ENCODE results near the gene SLC30A3. TPM values are rescaled to one million over a fixed set of nuclear protein-coding genes. Genes with fewer than 3 reads are reported as not detected.

The SLC30A3 gene
- total and polyA plus RNA-seq, 2 of the 4 experiments (the other 2 are of a cell fraction), result 0.15 TPM; not detected in 1

DNA sequence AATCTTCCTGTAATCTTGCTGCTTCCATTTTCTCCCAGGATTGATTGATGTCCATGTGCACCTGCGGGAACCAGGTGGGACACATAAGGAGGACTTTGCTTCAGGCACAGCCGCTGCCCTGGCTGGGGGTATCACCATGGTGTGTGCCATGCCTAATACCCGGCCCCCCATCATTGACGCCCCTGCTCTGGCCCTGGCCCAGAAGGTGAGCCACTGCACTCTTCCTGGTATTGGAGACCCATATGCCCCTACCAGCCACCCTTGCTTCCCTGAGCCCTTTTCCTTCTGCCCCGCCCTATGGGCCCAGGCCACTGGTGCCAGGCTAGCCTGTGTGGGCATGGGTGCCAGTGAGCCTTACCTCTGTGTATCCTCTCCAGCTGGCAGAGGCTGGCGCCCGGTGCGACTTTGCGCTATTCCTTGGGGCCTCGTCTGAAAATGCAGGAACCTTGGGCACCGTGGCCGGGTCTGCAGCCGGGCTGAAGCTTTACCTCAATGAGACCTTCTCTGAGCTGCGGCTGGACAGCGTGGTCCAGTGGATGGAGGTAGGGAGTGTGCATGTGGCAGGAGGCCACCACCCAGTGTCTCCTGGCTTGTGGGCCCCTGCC, 25.4 kb downstream of the SLC30A3 start:
- dilution Hi-C loops (cut with HindIII; ENCODE audit: low sequenced_read_pairs, unreplicated experiment), result no loop called here
- POLR2A ChIA-PET (ENCODE audit: unreplicated experiment), result no interaction called here

More for the DNA sequence above, 25.4 kb downstream of the SLC30A3 start:
- no peak overlapping the region for H2BK5ac ChIP-seq (ENCODE audit: low read depth, low read length, poor library complexity, severe bottlenecking)
- H3K4me2 ChIP-seq (ENCODE audit: low read depth, low read length), result no peak overlapping the region
- H2BK15ac ChIP-seq (ENCODE audit: low read depth, low read length), result no peak overlapping the region
- H3K4ac ChIP-seq (ENCODE audit: low read depth, low read length), result no peak overlapping the region
- intact Hi-C loops (cut with micrococcal nuclease) (no loop called here), in situ Hi-C loops (cut with MboI; ENCODE audit: low sequenced_read_pairs) (no loop called here)
- no TSS peak for BruUV-seq (replicated peaks)
- no peak overlapping the region for H2BK20ac ChIP-seq (ENCODE audit: low read depth, low read length)
- no peak overlapping the region for H2AFZ ChIP-seq (replicated peaks; ENCODE audit: low read length, poor library complexity)
- no peak overlapping the region for H4K5ac ChIP-seq (ENCODE audit: low read depth, low read length)
- no peaks in the 10 kb centered on the region for H3K4me1 ChIP-seq (ENCODE audit: control insufficient read depth, insufficient read depth, low read length)
- no peak overlapping the region for H2AK5ac ChIP-seq (ENCODE audit: low read depth, low read length)
- WGBS, 2 experiments (ENCODE audit: extremely low coverage in 2 of 2, insufficient read length in 1 of 2), result 100% methylated on average over 7 of the region's 15 CpGs; no CpG with 5 or more reads in 1 of the 2 experiments
- H3K56ac ChIP-seq (ENCODE audit: extremely low read depth, insufficient read depth, low read length), result no peak overlapping the region
- H3K9me3 ChIP-seq (ENCODE audit: control insufficient read depth, insufficient read depth, low read length), result no peaks in the 10 kb centered on the region
- CTCF ChIA-PET, result no interaction called here
- H3K23ac ChIP-seq (ENCODE audit: low read depth, low read length), result no peak overlapping the region
- no peaks in the 10 kb centered on the region; the same call in 1 of the 2 replicates for H4K20me1 ChIP-seq (ENCODE audit: insufficient read depth, low read length)
- H3K14ac ChIP-seq (replicated peaks; ENCODE audit: low read depth, low read length), result no peak overlapping the region
- no peak overlapping the region for H2BK120ac ChIP-seq (ENCODE audit: low read depth, low read length)
- no peaks in the 10 kb centered on the region; a peak in 1 of 4 replicates for H3K79me1 ChIP-seq (ENCODE audit: low read depth in 1 of 2, low read length in 2 of 2)
- H4K91ac ChIP-seq (ENCODE audit: insufficient read depth, low read depth, low read length), result no peak overlapping the region
- H3K27ac ChIP-seq (ENCODE audit: insufficient read depth, low read length), result no peak overlapping the region
- H3K9me1 ChIP-seq (ENCODE audit: insufficient read depth, low read length), result no peaks in the 10 kb centered on the region
- H3K18ac ChIP-seq (ENCODE audit: low read depth, low read length), result no peak overlapping the region
- H3K36me3 ChIP-seq (ENCODE audit: control insufficient read depth, insufficient read depth, low read length), result peaks cover 89% of the 10 kb centered on the region
- H4K8ac ChIP-seq (ENCODE audit: low read depth in 2 of 2, low read length in 2 of 2), result no peak overlapping the region
- ATAC-seq (ENCODE audit: low read depth) (no peak), DNase-seq (no peak)
- H3K4me3 ChIP-seq (ENCODE audit: insufficient read depth, low read depth, low read length), result no peak overlapping the region
- H3K27me3 ChIP-seq (ENCODE audit: control insufficient read depth, insufficient read depth, low read length), result no peaks in the 10 kb centered on the region
- TF ChIP-seq, protein P1, sequence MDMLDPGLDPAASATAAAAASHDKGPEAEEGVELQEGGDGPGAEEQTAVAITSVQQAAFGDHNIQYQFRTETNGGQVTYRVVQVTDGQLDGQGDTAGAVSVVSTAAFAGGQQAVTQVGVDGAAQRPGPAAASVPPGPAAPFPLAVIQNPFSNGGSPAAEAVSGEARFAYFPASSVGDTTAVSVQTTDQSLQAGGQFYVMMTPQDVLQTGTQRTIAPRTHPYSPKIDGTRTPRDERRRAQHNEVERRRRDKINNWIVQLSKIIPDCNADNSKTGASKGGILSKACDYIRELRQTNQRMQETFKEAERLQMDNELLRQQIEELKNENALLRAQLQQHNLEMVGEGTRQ (IDR thresholded peaks at IDR 0.05; ENCODE audit: low read depth, low read length), result no peak
- TF ChIP-seq SMC3 (IDR thresholded peaks at IDR 0.05; ENCODE audit: low read depth, low read length) (no peak), CEBPB (IDR thresholded peaks at IDR 0.05; ENCODE audit: low read depth, low read length) (no peak), MXI1 (IDR thresholded peaks at IDR 0.05; ENCODE audit: borderline replicate concordance, low read depth, low read length) (no peak), RFX5 (IDR thresholded peaks at IDR 0.05; ENCODE audit: low read depth, low read length) (no peak)
- no peak overlapping the region for H2AK9ac ChIP-seq (replicated peaks; ENCODE audit: low read depth, low read length, poor library complexity)
- no peak overlapping the region for H3K9ac ChIP-seq (ENCODE audit: low read depth, low read length)

Data from IMR-90 (cell line).